ENCODE measurements around the gene NKTR.

- TF ChIP-seq CTCF (conservative IDR thresholded peaks at IDR 0.05; ENCODE audit: low read length) (peak; percentile 62), EZH2phosphoT487 (IDR thresholded peaks at IDR 0.05; ENCODE audit: borderline replicate concordance, low read depth, low read length) (no peak)
Measured at GRCh38 chr3:42635111-42635510, 34.6 kb downstream of the NKTR start.
